Hair follicular keratinocyte (primary cell): Measurements from ENCODE around the gene ADPGK. TPM values are rescaled to one million over a fixed set of nuclear protein-coding genes. Genes with fewer than 3 reads are reported as not detected.

Source experiments
- total RNA-seq: library from RNA; depleted of rRNA; stranded (reverse); fragments of >200 nt; gene quantifications from 2 replicates; pipeline ENCODE4 v1.2.3, GENCODE V29; 2015

The ADPGK gene
- total RNA-seq = 36.7 and 44.1 TPM in 2 replicates

DNA sequence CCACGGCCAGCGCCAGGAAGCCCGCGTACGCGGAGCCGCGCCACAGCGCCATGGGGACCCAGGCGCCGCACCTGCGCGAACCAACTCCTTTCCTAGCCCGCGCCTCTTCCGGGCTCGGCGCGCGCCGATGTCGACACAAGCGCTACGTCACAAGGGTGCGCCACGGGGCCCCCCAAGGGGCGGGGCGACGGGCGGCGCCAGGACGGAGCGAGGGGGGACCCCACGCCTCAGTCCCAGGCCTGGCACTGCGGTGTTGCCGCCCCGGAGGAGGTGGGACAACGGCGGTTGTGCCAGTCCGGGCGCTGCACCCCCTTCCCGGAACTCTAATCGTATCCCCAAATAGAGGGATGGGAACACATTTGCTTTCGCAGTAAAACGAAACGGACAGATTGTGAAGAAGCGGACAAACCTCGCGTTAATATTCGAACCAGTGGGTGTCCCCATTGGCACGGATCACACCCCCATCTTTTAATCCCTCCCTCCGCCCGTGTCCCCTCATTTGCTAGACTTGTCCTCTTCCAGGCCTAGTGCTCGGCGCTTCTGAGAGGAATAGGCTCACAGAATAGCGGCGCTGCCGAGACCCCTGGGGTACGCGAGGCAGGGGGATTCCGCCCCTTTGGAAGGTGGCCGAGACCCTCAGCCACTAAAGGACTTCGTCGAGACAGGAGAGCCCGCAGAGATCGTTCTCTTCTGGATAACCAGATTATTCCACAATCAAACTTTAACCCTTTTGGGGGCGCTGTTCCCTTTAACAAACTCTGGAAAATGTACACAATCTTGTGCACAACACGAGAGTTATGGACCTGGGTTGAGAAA is at the start of gene ADPGK:
Gene ADPGK (minus strand): TSS at position 119 of the 816 bp plus-strand sequence. CDS start 67 bp downstream, at position 52.

Other genes starting within 250 kb of the ADPGK start
- gene GOLGA6B, start 129.1 kb downstream of the ADPGK start, total RNA-seq = not detected in 2 replicates
- not detected in 2 replicates for gene HIGD2B, start 97.6 kb downstream of the ADPGK start, total RNA-seq
- 11.7 and 18.9 TPM in 2 replicates for gene BBS4, start 97.6 kb downstream of the ADPGK start, total RNA-seq